HCT116 (cell line): ENCODE results near the gene ITGB1BP1. TPM values are rescaled to one million over a fixed set of nuclear protein-coding genes. Genes with fewer than 3 reads are reported as not detected.

Experiments
- ATAC-seq: fragments of 200-7000 bp; cut with Tn5 transposase; 2 replicates; pipeline ENCODE4 v1.9.1; 2020; ENCODE audit warnings: mild to moderate bottlenecking, moderate library complexity
- BruUV-seq: library from RNA; stranded (reverse); fragments of 400-500 nt; replicated peaks from 2 replicates; lab custom pipeline; 2021; lab: Mats Ljungman, UMichigan
- CTCF ChIA-PET: fragments of 300-600 bp; sonication (Branson Sonifier 250); formaldehyde crosslinking; loops from one replicate; lab custom pipeline; 2021; ENCODE audit warnings: antibody characterized with exemption; lab: Charles Lee
- POLR2A ChIA-PET: fragments of 300-600, 350-600 bp; sonication (Branson Sonifier 250); formaldehyde crosslinking; loops from one replicate; lab custom pipeline; 2021; ENCODE audit warnings: antibody characterized with exemption; lab: Charles Lee
- RAD21 ChIA-PET, 2 experiments: fragments of 300-600 bp; sonication (Branson Sonifier 250); formaldehyde crosslinking; loops; one replicate each; lab custom pipeline; 2023; ENCODE audit warnings: low total read pairs in 2 of 2; ENCODE audit not compliant: uncharacterized antibody in 2 of 2, unreplicated experiment in 2 of 2, low non-redundant PET in 1 of 2; lab: Charles Lee
- DNase-seq: peaks from one replicate; pipeline ENCODE4 v3.0.0-alpha.2; 2010; ENCODE audit warnings: low read depth, low spot score
- H2AFZ ChIP-seq: fragments of 200-600 bp; shearing (Covaris generic), sonication (generic); 2 replicates; pipeline ENCODE4 v1.6.1; 2017; ENCODE audit warnings: low read depth, mixed run types, mixed read lengths, antibody characterized with exemption, low read length; ENCODE audit not compliant: poor library complexity, severe bottlenecking
- H3K27ac ChIP-seq: 2 replicates; pipeline ENCODE4 v1.5.1; 2012; ENCODE audit warnings: low read depth, low read length
- H3K27me3 ChIP-seq: fragments of 200-600 bp; sonication (generic); 2 replicates; pipeline ENCODE4 v1.6.1; 2016; ENCODE audit warnings: mixed run types, low read length, mixed read lengths; ENCODE audit not compliant: insufficient read depth
- H3K36me3 ChIP-seq, 2 experiments: fragments of 200-500 bp in 1 of 2; fragments of 200-600 bp in 1 of 2; sonication (Bioruptor generic) in 1 of 2; sonication (generic) in 1 of 2; 2 replicates each; pipeline versions ENCODE4 v1.5.1 to v1.6.1; 2014 to 2016; ENCODE audit warnings: low read length in 2 of 2, inconsistent platforms in 1 of 2, mixed read lengths in 1 of 2, mixed run types in 1 of 2; ENCODE audit not compliant: insufficient read depth in 2 of 2, control insufficient read depth in 1 of 2
- H3K4me1 ChIP-seq, 2 experiments: fragments of 200-600 bp in 1 of 2; sonication (generic) in 1 of 2; 2 replicates each; pipeline versions ENCODE4 v1.5.1 to v1.6.1; 2012 to 2017; ENCODE audit warnings: low read length in 2 of 2, inconsistent platforms in 1 of 2, mild to moderate bottlenecking in 1 of 2, mixed read lengths in 1 of 2, mixed run types in 1 of 2, moderate library complexity in 1 of 2; ENCODE audit not compliant: insufficient read depth in 2 of 2, control insufficient read depth in 1 of 2
- H3K4me2 ChIP-seq: fragments of 200-600 bp; sonication (generic); 2 replicates; pipeline ENCODE4 v1.6.1; 2017; ENCODE audit warnings: mixed run types, low read length, mixed read lengths
- H3K4me3 ChIP-seq, 2 experiments: fragments of 200-600 bp in 1 of 2; sonication (generic) in 1 of 2; replicated peaks in 1 of 2; 2 replicates each; pipeline ENCODE4 v1.5.1; 2011 to 2016; ENCODE audit warnings: low read length in 2 of 2, control low read depth in 1 of 2, low read depth in 1 of 2, mild to moderate bottlenecking in 1 of 2, mixed read lengths in 1 of 2, mixed run types in 1 of 2
- H3K79me2 ChIP-seq: fragments of 200-600 bp; sonication (generic); 2 replicates; pipeline ENCODE4 v1.6.1; 2017; ENCODE audit warnings: mild to moderate bottlenecking, mixed run types, low read length, moderate library complexity, mixed read lengths; ENCODE audit not compliant: insufficient read depth
- H3K9ac ChIP-seq: fragments of 200-600 bp; sonication (generic); 2 replicates; pipeline ENCODE4 v1.6.1; 2016; ENCODE audit warnings: low read length, mixed read lengths
- H3K9me2 ChIP-seq: fragments of 200-600 bp; sonication (generic), shearing (Covaris generic); 2 replicates; pipeline ENCODE4 v1.6.1; 2017; ENCODE audit warnings: mixed run types, mild to moderate bottlenecking, moderate library complexity; ENCODE audit not compliant: insufficient read depth
- H3K9me3 ChIP-seq, 2 experiments: fragments of 200-500 bp in 1 of 2; fragments of 200-600 bp in 1 of 2; sonication (Bioruptor generic) in 1 of 2; sonication (generic) in 1 of 2; 2 replicates each; pipeline ENCODE4 v1.6.1; 2014 to 2017; ENCODE audit warnings: low read length in 2 of 2, mixed read lengths in 2 of 2, inconsistent platforms in 1 of 2, low read depth in 1 of 2, mild to moderate bottlenecking in 1 of 2, mixed run types in 1 of 2, moderate library complexity in 1 of 2; ENCODE audit not compliant: control insufficient read depth in 1 of 2, insufficient read depth in 1 of 2
- H4K20me1 ChIP-seq: fragments of 200-600 bp; sonication (generic), shearing (Covaris generic); 2 replicates; pipeline ENCODE4 v1.6.1; 2017; ENCODE audit warnings: mixed run types, mild to moderate bottlenecking, moderate library complexity; ENCODE audit not compliant: insufficient read depth
- CBX3 ChIP-seq: IDR thresholded peaks from 2 replicates; pipeline ENCODE4 v1.6.1; 2012; ENCODE audit warnings: low read depth
- CEBPB ChIP-seq: IDR thresholded peaks from 2 replicates; pipeline ENCODE4 v1.6.1; 2012; ENCODE audit warnings: low read depth
- CTCF ChIP-seq, 3 experiments: fragments of 200-600 bp in 1 of 3; sonication (generic) in 1 of 3; IDR thresholded peaks in 2 of 3; conservative IDR thresholded peaks in 1 of 3; 2 replicates each; pipeline ENCODE4 v1.5.1; 2012 to 2017; ENCODE audit warnings: low read depth in 2 of 3, low read length in 2 of 3, antibody characterized with exemption in 1 of 3, borderline replicate concordance in 1 of 3, control low read depth in 1 of 3, mild to moderate bottlenecking in 1 of 3, mixed read lengths in 1 of 3, mixed run types in 1 of 3, moderate library complexity in 1 of 3; ENCODE audit not compliant: insufficient read depth in 1 of 3
- EGR1 ChIP-seq: IDR thresholded peaks from 2 replicates; pipeline ENCODE4 v1.6.1; 2012; ENCODE audit warnings: low read depth
- ELF1 ChIP-seq: IDR thresholded peaks from 2 replicates; pipeline ENCODE4 v1.6.1; 2012; ENCODE audit warnings: low read depth, borderline replicate concordance
- EZH2 ChIP-seq: fragments of 200-600 bp; sonication (generic); IDR thresholded peaks from 2 replicates; pipeline ENCODE4 v1.6.1; 2017; ENCODE audit warnings: antibody characterized with exemption, mixed run types
- JUND ChIP-seq: IDR thresholded peaks from 2 replicates; pipeline ENCODE4 v1.6.1; 2012
- RAD21 ChIP-seq: IDR thresholded peaks from 2 replicates; pipeline ENCODE4 v1.6.1; 2012; ENCODE audit warnings: low read depth, mild to moderate bottlenecking
- REST ChIP-seq: IDR thresholded peaks from 2 replicates; pipeline ENCODE4 v1.6.1; 2012; ENCODE audit warnings: low read depth
- SP1 ChIP-seq: IDR thresholded peaks from 2 replicates; pipeline ENCODE4 v1.6.1; 2012; ENCODE audit warnings: low read depth
- SRF ChIP-seq: IDR thresholded peaks from 2 replicates; pipeline ENCODE4 v1.6.1; 2012; ENCODE audit warnings: low read depth
- YY1 ChIP-seq: IDR thresholded peaks from 2 replicates; pipeline ENCODE4 v1.6.1; 2011; ENCODE audit warnings: low read length, low read depth, moderate library complexity, mild to moderate bottlenecking; ENCODE audit not compliant: insufficient replicate concordance; ENCODE audit errors: extremely low read depth
- ZFX ChIP-seq: fragments of 450-650 bp; IDR thresholded peaks from 2 replicates; pipeline ENCODE4 v1.6.1; 2017
- intact Hi-C: fragments of 100-400 bp; cut with micrococcal nuclease; formaldehyde crosslinking; loops from 2 replicates; pipeline ENCODE4 v1.10.0; 2022
- total RNA-seq: library from RNA; stranded (reverse); gene quantifications from one replicate; pipeline ENCODE4 v1.2.1, GENCODE V29; 2021; ENCODE audit not compliant: unreplicated experiment

The ITGB1BP1 gene
- total RNA-seq, 1 experiment from 2014 or later = 86.9 TPM

GRCh38 chr2:9401059-9401547 is 22.2 kb downstream of the ITGB1BP1 start:
- Histone ChIP-seq H3K9ac (no peak overlapping the region), H3K36me3 (no peaks in the 10 kb centered on the region), H2AFZ (no peak overlapping the region), H3K9me3 (no peaks in the 10 kb centered on the region), H4K20me1 (no peaks in the 10 kb centered on the region), H3K4me1 (no peaks in the 10 kb centered on the region), H3K79me2 (no peaks in the 10 kb centered on the region), H3K4me3 (no peak overlapping the region), H3K27ac (no peak overlapping the region), H3K9me2 (no peaks in the 10 kb centered on the region), H3K4me2 (no peak overlapping the region), H3K27me3 (no peaks in the 10 kb centered on the region)
- DNase-seq (no peak), ATAC-seq (no peak)
- BruUV-seq = no TSS peak
- CTCF ChIA-PET = no interaction called here
- POLR2A ChIA-PET = interaction anchor here (1.1 kb wide), 1 partner anchor 15 kb away, joined by 3 read pairs; no protein-coding TSS in a partner anchor
- intact Hi-C loops = no loop called here
- RAD21 ChIA-PET = no interaction called here
- TF ChIP-seq EGR1 (no peak), SP1 (no peak), ZFX (no peak), YY1 (no peak), EZH2 (no peak), CTCF (IDR thresholded peaks at IDR 0.05 in 2 of 3, conservative IDR thresholded peaks at IDR 0.05 in 1 of 3; ENCODE audit: borderline replicate concordance in 1 of 3, insufficient read depth in 1 of 3, low read depth in 2 of 3, low read length in 2 of 3) (no peak), REST (no peak), CEBPB (no peak), JUND (no peak), CBX3 (no peak), RAD21 (no peak), ELF1 (no peak), SRF (no peak)
